GM19193 (cell line): ENCODE data around the gene BMP5.

Experiments used
- POLR2A ChIP-seq: IDR thresholded peaks from 4 replicates; pipeline ENCODE4 v1.6.1; 2011; ENCODE audit not compliant: insufficient read depth, insufficient read length; ENCODE audit errors: extremely low read depth

Gene BMP5

GRCh38 chr6:55875400-55875799 is at the start of gene BMP5:
TSS of gene BMP5 (minus strand) at chr6:55875590. CDS start at chr6:55874865, 725 bp downstream.
- no peak for TF ChIP-seq POLR2A

- no peak for TF ChIP-seq POLR2A
Observed at GRCh38 chr6:55922406-55922805, 47.0 kb upstream of the BMP5 start.

- no peak for TF ChIP-seq POLR2A
Observed at GRCh38 chr6:55919716-55920308, 44.4 kb upstream of the BMP5 start.

GRCh38 chr6:55918639-55919038 is 43.2 kb upstream of the BMP5 start:
- no peak for TF ChIP-seq POLR2A

- no peak for TF ChIP-seq POLR2A
Observed at GRCh38 chr6:55917751-55918415, 42.5 kb upstream of the BMP5 start.

- TF ChIP-seq POLR2A = no peak
Observed at GRCh38 chr6:55916188-55916587, 40.8 kb upstream of the BMP5 start.

GRCh38 chr6:55913228-55914195 is 38.1 kb upstream of the BMP5 start:
- TF ChIP-seq POLR2A = no peak

- no peak for TF ChIP-seq POLR2A
Observed at GRCh38 chr6:55902796-55903195, 27.4 kb upstream of the BMP5 start.

GRCh38 chr6:55901765-55902270 is 26.4 kb upstream of the BMP5 start:
- no peak for TF ChIP-seq POLR2A

GRCh38 chr6:55898342-55898741 is 23.0 kb upstream of the BMP5 start:
- no peak for TF ChIP-seq POLR2A

- no peak for TF ChIP-seq POLR2A
Observed at GRCh38 chr6:55897346-55897745, 22.0 kb upstream of the BMP5 start.

- TF ChIP-seq POLR2A = no peak
Observed at GRCh38 chr6:55895972-55896730, 20.8 kb upstream of the BMP5 start.

GRCh38 chr6:55892749-55893357 is 17.5 kb upstream of the BMP5 start:
- TF ChIP-seq POLR2A = no peak

GRCh38 chr6:55888917-55889316 is 13.5 kb upstream of the BMP5 start:
- no peak for TF ChIP-seq POLR2A
